ENCODE measurements around the gene SEBOX.

- TF ChIP-seq, protein P1, sequence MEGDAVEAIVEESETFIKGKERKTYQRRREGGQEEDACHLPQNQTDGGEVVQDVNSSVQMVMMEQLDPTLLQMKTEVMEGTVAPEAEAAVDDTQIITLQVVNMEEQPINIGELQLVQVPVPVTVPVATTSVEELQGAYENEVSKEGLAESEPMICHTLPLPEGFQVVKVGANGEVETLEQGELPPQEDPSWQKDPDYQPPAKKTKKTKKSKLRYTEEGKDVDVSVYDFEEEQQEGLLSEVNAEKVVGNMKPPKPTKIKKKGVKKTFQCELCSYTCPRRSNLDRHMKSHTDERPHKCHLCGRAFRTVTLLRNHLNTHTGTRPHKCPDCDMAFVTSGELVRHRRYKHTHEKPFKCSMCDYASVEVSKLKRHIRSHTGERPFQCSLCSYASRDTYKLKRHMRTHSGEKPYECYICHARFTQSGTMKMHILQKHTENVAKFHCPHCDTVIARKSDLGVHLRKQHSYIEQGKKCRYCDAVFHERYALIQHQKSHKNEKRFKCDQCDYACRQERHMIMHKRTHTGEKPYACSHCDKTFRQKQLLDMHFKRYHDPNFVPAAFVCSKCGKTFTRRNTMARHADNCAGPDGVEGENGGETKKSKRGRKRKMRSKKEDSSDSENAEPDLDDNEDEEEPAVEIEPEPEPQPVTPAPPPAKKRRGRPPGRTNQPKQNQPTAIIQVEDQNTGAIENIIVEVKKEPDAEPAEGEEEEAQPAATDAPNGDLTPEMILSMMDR (IDR thresholded peaks at IDR 0.05), result no peak
- TF ChIP-seq POLR2AphosphoS5 (IDR thresholded peaks at IDR 0.05), result no peak
Measured at GRCh38 chr17:28363776-28364650, 986 bp downstream of the SEBOX start.

Measured in esophagus muscularis mucosa (tissue), 3 donors.